BJ (cell line): Measurements from ENCODE around the gene MIA. TPM values are rescaled to one million over a fixed set of nuclear protein-coding genes. Genes with fewer than 3 reads are reported as not detected.
"Not testable (repeated sequence)": the region's sequence is repeated elsewhere in the genome, so short reads cannot be mapped to it uniquely, and the experiment has no call there.

ENCODE experiments used
- CTCF ChIA-PET: fragments of 350-600 bp; formaldehyde crosslinking; extraction: SDS; loops from one replicate; lab custom pipeline; 2021; ENCODE audit warnings: antibody characterized with exemption, inconsistent platforms; lab: Yijun Ruan, JAX
- POLR2A ChIA-PET: fragments of 300-600 bp; sonication (Branson Sonifier 250); formaldehyde crosslinking; extraction: SDS; loops from one replicate; lab custom pipeline; 2021; ENCODE audit warnings: antibody characterized with exemption; lab: Charles Lee
- DNase-seq: peaks from one replicate; pipeline ENCODE4 v3.0.0-alpha.2; 2011; ENCODE audit warnings: low read depth
- H3K27me3 ChIP-seq: 2 replicates; pipeline ENCODE4 v1.6.0; 2011; ENCODE audit warnings: low read length; ENCODE audit not compliant: control insufficient read depth, insufficient read depth
- H3K36me3 ChIP-seq: 2 replicates; pipeline ENCODE4 v1.5.1; 2011; ENCODE audit warnings: low read length; ENCODE audit not compliant: control insufficient read depth, insufficient read depth
- H3K4me3 ChIP-seq: 2 replicates; pipeline ENCODE4 v1.5.1; 2011; ENCODE audit warnings: low read depth, mild to moderate bottlenecking, control low read depth, low read length
- polyA minus RNA-seq: library from RNA; depleted of rRNA, polyadenylated mRNA; stranded (reverse); fragments of >200 nt; gene quantifications from 2 replicates; pipeline ENCODE4 v1.2.3, GENCODE V29; 2011; rRNA and poly(A)+ RNA removed
- polyA plus RNA-seq: library from polyadenylated mRNA; depleted of rRNA; stranded (reverse); fragments of >200 nt; gene quantifications from 2 replicates; pipeline ENCODE4 v1.2.3, GENCODE V29; 2011; rRNA removed
- TF ChIP-seq, protein P1 (sequence below): IDR thresholded peaks from 2 replicates; pipeline ENCODE4 v1.5.1; 2011; ENCODE audit warnings: low read depth, mild to moderate bottlenecking, control low read depth, inconsistent platforms, low read length, moderate library complexity; ENCODE audit not compliant: insufficient read depth

The MIA gene
- not detected in 2 replicates for polyA plus RNA-seq
- polyA minus RNA-seq = not detected in 2 replicates

DNA sequence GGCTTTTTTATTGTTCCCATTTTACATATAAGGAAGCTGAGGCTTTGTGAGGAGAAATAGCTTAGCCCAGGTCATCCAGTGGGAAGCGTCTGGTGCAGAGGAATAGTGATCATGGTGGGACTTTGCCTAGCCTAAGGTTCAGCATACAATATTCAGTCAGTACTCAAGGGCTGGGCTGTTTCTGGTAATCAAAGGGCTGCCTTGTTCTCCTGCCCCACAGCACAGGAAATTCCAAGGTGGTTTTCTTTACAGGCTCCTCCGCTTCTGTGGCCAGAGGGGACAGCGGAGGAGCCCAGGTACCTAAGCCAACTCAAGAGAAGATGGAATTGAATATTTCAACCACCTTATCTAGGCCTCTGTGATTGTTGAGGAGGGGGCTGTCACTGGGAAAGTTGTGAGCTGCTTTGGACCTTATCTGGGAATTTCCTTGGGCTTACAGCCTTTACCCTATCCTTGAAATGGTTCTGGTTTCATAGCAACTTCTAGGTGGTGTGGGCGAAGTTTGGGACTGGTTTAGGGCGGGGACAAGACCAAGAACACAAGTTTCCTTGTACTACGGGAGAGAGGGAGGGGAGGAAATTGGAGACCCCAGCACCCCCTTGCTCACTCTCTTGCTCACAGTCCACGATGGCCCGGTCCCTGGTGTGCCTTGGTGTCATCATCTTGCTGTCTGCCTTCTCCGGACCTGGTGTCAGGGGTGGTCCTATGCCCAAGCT, at the start of gene MIA:
MIA (plus strand) TSS at position 606 of the 716 bp plus-strand sequence; CDS start at position 628, 22 bp downstream.
- H3K4me3 ChIP-seq = no peak within 1 kb of the TSS
- CTCF ChIA-PET = no interaction called here
- H3K27me3 ChIP-seq = no peaks in the 10 kb centered on the region
- peaks cover 1% of the 10 kb centered on the region; the same call in 1 of the 2 replicates for H3K36me3 ChIP-seq
- TF ChIP-seq, protein P1, sequence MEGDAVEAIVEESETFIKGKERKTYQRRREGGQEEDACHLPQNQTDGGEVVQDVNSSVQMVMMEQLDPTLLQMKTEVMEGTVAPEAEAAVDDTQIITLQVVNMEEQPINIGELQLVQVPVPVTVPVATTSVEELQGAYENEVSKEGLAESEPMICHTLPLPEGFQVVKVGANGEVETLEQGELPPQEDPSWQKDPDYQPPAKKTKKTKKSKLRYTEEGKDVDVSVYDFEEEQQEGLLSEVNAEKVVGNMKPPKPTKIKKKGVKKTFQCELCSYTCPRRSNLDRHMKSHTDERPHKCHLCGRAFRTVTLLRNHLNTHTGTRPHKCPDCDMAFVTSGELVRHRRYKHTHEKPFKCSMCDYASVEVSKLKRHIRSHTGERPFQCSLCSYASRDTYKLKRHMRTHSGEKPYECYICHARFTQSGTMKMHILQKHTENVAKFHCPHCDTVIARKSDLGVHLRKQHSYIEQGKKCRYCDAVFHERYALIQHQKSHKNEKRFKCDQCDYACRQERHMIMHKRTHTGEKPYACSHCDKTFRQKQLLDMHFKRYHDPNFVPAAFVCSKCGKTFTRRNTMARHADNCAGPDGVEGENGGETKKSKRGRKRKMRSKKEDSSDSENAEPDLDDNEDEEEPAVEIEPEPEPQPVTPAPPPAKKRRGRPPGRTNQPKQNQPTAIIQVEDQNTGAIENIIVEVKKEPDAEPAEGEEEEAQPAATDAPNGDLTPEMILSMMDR = no peak
- POLR2A ChIA-PET = no interaction called here
- DNase-seq = no peak

GRCh38 chr19:40726279-40726678, 49.0 kb upstream of the MIA start:
- no peak for DNase-seq
- no peaks in the 10 kb centered on the region for H3K27me3 ChIP-seq
- TF ChIP-seq, protein P1 = no peak
- no peak overlapping the region for H3K4me3 ChIP-seq
- CTCF ChIA-PET = interaction anchor here (1.2 kb wide), 1 partner anchor 21 kb away, joined by 3 read pairs; no protein-coding TSS in a partner anchor
- peaks cover 29% of the 10 kb centered on the region for H3K36me3 ChIP-seq
- POLR2A ChIA-PET = no interaction called here

DNA sequence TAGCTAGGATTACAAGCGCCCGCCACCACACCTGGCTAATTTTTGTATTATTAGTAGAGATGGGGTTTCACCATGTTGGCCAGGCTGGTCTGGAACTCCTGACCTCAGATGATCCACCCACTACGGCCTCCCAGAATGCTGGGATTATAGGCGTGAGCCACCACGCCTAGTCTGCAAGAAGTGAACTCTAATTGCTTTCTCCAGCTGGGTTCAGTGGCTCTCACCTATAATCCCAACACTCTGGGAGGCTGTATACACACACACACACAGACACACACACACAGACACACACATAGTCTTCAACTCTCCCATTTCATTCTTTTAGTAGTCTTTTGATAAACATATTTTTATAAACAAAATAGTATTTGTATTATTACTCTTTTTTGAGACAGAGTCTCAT, 45.3 kb upstream of the MIA start:
- peaks cover 33% of the 10 kb centered on the region for H3K36me3 ChIP-seq
- not testable (repeated sequence) for H3K4me3 ChIP-seq
- CTCF ChIA-PET = interaction anchor here (0.9 to 1.8 kb wide), 3 partner anchors 13 to 95 kb away, joined by 3 to 4 read pairs (median 4); no protein-coding TSS in a partner anchor

DNA sequence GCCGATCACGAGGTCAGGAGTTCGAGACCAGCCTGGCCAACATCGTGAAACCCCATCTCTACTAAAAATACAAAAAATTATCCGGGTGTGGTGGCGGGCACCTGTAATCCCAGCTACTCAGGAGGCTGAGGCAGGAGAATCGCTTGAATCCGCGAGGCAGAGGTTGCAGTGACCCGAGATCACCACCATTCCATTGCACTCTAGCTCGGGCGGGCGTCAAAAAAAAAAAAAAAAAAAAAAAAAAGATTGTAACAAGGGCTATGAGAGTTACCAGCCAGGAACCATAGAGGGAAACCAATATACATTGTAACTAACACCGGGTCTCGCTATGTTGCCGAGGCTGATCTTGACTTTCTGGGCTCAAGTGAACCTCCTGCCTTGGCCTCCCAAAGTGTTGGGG, 43.0 kb upstream of the MIA start:
- CTCF ChIA-PET = interaction anchor here (2.4 kb wide), 1 partner anchor 12 kb away, joined by 7 read pairs; no protein-coding TSS in a partner anchor
- DNase-seq, H3K4me3 ChIP-seq, H3K27me3 ChIP-seq, POLR2A ChIA-PET: not testable (repeated sequence)
- H3K36me3 ChIP-seq = peaks cover 41% of the 10 kb centered on the region

More for the DNA sequence above, 45.3 kb upstream of the MIA start:
- H3K27me3 ChIP-seq, POLR2A ChIA-PET, DNase-seq: not testable (repeated sequence)

DNA sequence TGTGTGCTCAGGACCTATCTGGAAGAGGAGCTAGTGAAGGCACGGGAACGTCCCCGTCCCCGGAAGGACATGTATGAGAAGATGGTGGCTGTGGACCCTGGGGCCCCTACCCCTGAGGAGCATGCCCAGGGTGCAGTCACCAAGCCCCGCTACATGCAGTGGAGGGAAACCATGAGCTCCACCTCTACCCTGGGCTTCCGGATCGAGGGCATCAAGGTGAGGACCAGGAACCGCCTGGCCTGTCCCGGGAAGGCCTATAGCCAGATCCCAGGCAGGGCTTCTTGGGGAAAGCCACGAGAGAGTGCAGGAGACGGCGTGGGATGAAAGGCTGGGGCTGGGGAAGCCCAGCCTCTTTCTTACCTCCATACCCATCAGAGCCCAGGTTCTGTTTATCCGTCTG, 42.2 kb upstream of the MIA start:
- peaks cover 39% of the 10 kb centered on the region for H3K36me3 ChIP-seq
- TF ChIP-seq, protein P1 = no peak
- ChIA-PET CTCF (interaction anchor here (2.4 kb wide), 1 partner anchor 11 kb away, joined by 7 read pairs; no protein-coding TSS in a partner anchor), POLR2A (no interaction called here)
- H3K27me3 ChIP-seq = no peaks in the 10 kb centered on the region
- no peak overlapping the region for H3K4me3 ChIP-seq
- no peak for DNase-seq

DNA sequence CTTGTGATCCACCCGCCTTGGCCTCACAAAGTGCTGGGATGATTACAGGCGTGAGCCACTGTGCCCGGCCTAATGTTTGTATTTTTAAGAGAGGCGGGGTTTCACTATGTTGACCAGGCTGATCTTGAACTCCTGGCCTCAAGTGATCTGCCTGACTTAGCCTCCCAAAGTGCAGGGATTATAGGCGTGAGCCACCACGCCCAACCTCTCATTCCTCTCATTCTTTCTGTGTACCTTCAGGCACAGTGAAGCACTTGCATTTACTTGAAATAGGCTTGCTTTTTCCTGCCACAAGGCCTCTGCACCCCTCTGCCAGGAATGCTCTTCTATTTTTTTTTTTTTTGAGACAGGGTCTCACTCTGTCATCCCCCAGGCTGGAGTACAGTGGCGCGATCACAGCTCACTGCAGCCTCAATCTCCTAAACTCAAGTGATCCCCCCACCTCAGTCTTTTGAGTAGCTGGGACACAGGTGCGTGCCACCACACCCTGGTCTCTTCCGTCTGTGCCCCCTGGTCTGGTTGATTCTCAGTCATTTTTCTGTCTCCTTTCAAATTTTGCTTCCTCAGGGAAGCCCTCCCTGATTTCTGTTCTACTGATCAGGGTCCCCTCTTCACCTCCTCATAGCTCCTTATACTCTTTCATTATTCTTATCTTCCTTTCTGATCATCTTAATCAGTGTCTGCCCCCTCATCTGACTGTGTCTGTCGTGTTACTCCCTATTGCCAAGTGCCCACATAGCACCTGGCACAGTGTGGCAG, 40.1 kb upstream of the MIA start:
- TF ChIP-seq, protein P1 = no peak
- peaks cover 41% of the 10 kb centered on the region for H3K36me3 ChIP-seq
- CTCF ChIA-PET = interaction anchor here (1.2 kb wide), 1 partner anchor 72 kb away, joined by 3 read pairs; no protein-coding TSS in a partner anchor
- H3K27me3 ChIP-seq = no peaks in the 10 kb centered on the region
- POLR2A ChIA-PET = no interaction called here
- H3K4me3 ChIP-seq = no peak overlapping the region
- DNase-seq = no peak
